OCI-LY1 (cell line): Measurements from ENCODE around the gene SCN1A.

Experiments used
- CTCF ChIP-seq: fragments of 200-600 bp; sonication (generic), shearing (Covaris generic); IDR thresholded peaks from 2 replicates; pipeline ENCODE4 v1.5.1; 2017; ENCODE audit warnings: mild to moderate bottlenecking, antibody characterized with exemption, low read length, moderate library complexity, mixed read lengths
- EZH2 ChIP-seq: fragments of 200-600 bp; sonication (generic), shearing (Covaris generic); IDR thresholded peaks from 2 replicates; pipeline ENCODE4 v1.8.0; 2017; ENCODE audit warnings: borderline replicate concordance, mixed run types, mild to moderate bottlenecking, antibody characterized with exemption, low read length, moderate library complexity, mixed read lengths

GRCh38 chr2:166170356-166170755 lies 42.5 kb upstream of the SCN1A start:
- TF ChIP-seq CTCF, result no peak
- TF ChIP-seq EZH2, result no peak
